Kidney glomerular epithelial cell (primary cell): ENCODE results near the gene KRTAP5-1.
"Not testable (repeated sequence)": the region's sequence is repeated elsewhere in the genome, so short reads cannot be mapped to it uniquely, and the experiment has no call there.

Experiments used
- DNase-seq: peaks from one replicate; lab custom pipeline; 2025; lab: John Stamatoyannopoulos, UW

KRTAP5-1 gene

DNA sequence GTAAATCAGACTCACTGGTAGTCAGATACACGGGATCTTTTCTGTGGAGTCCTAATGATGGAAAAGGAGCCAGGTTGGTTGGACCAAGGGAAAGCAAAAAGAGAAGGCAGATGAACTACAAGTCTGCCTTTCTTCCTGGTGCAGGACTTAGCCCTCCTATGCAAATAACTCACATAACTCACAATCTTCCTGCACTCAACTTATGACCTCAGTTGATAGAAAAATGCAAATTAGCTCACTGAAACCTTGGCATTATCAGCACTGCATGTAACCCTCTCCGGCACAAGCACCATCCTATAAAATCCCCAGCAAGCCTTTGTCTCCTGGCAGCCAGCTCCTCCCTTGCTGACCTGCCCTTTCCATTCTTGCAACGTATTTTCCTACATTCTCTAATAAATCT lies 16.6 kb upstream of the KRTAP5-1 start:
- not testable (repeated sequence) for DNase-seq

DNA sequence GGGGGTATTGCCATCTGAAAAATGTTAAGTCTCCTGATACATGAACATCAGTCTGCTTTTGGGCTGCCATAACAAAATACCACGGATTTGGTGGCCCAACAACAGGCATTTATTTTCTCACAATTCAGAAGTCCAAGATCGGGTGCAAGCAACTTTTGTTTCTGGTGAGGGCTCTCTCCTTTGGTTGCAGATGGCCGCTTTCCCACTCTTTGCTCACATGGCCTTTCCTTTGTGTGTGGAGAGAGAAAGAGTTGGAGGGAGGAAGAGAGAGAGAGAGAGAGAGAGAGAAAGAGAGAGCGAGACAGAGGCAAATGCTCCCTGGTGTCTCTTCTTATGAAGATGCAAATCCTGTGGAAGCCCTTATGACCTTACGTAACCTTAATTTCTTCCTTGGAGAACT lies 15.5 kb upstream of the KRTAP5-1 start:
- no peak for DNase-seq

DNA sequence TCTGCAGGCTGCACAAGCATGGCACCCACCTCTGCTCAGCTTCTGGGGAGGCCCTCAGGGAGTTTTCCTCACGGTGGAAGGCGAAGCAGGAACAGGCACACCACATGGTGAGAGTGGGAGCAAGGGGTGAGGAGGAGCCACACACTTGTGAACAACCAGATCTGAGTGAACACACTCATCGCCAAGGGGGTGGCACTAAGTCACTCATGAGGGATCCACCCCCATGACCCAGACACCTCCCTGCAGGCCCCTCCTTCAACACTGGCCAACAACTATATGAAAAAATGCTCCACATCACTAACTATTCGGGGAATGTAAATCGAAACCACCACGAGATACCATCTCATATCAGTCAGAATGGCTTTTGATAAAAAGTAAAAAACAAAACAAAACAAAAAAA lies 13.7 kb upstream of the KRTAP5-1 start:
- DNase-seq = no peak

DNA sequence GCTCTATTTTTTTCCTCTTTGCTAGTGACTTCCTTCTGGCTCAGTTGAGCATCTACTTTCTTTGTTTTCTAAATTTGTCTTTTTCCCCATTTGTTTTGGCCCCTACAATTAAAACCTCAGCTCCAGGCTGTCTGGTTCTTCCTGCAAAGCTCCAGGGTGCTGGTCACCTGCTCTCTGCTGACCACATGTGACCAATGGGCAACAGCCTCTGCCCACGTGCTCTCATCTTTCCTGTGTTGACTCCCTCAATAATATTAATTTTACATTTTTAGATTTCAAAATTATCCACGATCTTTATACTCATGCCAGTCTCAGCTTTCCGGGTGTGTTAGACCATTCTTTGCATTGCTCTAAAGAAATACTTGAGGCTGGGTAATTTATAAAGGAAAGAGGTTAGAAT lies 13.3 kb upstream of the KRTAP5-1 start:
- DNase-seq = not testable (repeated sequence)

GRCh38 chr11:1597994-1598380 lies 12.9 kb upstream of the KRTAP5-1 start, which contains the start of gene KRTAP5-2:
TSS of gene KRTAP5-2 (minus strand) at chr11:1598294. CDS start at chr11:1598250, 44 bp downstream.
- DNase-seq = no peak

- DNase-seq = no peak
Measured at GRCh38 chr11:1597331-1597993, 12.4 kb upstream of the KRTAP5-1 start.

GRCh38 chr11:1596576-1597121 lies 11.6 kb upstream of the KRTAP5-1 start:
- DNase-seq = not testable (repeated sequence)

- DNase-seq = not testable (repeated sequence)
Measured at GRCh38 chr11:1595994-1596575, 11.0 kb upstream of the KRTAP5-1 start.

DNA sequence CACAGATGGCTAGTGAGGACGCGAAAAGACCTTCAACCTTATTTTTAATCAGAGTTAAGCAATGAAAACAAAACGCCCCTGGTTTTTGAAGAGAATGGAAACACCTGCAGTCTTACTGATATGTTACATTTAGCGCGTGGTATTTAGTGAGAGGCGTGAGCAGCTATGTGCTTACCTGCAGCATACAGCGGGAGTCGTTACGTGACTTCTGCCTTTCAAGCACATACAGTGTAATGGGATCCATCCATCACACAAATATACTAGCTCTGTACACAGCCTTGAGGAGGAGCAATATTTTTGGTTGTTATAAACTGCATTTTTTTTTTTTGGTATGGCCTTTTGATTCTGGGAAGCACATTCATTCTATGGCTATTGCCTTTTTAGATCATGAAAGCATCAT lies 7.5 kb upstream of the KRTAP5-1 start:
- DNase-seq = no peak

DNA sequence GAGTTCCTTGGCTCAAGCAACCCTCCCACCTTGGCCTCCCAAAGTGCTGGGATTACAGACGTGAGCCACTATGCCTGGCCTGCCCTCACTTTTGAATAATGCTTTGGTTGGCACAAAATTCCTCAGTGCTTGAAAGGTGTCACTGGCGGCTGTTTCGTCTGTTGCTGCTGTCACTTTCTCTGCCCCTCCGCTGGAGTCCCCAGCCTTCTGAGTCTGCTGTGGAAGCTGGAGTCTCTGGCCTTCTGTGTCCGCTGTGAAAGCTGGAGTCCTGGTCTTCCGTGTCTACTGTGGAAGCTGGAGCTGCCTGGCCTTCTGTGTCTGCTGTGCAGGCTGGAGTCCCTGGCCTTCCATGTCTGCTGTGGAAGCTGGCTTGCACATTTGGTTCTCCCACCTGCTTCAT lies 4.9 kb upstream of the KRTAP5-1 start:
- DNase-seq = no peak

DNA sequence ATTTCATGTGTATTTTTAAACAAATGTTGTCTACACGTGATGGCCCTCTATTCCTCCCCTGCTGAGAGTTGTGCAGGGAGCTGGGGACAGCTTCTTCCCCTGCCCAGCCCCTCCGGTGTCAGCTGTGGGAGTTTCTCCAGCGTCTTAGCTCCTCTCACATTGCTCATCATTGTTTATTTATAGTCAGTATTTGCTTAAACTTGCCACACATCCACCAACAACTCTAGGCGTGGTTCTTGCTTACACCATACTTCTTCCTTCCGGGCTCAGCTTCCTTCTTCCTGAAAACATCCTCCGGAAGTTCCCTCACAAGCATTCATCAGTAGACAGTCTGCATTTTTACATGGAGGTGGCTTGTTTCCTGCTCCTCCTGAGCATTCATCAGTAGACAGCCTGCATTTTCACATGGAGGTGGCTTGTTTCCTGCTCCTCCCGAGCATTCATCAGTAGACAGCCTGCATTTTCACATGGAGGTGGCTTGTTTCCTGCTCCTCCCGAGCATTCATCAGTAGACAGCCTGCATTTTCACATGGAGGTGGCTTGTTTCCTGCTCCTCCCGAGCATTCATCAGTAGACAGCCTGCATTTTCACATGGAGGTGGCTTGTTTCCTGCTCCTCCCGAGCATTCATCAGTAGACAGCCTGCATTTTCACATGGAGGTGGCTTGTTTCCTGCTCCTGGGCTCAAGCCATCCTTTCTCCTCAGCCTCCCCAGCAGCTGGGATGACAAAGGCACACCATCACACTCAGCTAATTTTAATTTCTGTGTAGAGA lies 4.3 kb upstream of the KRTAP5-1 start:
- DNase-seq = not testable (repeated sequence)

- DNase-seq = no peak
Measured at GRCh38 chr11:1586699-1587098, 1.6 kb upstream of the KRTAP5-1 start.

DNA sequence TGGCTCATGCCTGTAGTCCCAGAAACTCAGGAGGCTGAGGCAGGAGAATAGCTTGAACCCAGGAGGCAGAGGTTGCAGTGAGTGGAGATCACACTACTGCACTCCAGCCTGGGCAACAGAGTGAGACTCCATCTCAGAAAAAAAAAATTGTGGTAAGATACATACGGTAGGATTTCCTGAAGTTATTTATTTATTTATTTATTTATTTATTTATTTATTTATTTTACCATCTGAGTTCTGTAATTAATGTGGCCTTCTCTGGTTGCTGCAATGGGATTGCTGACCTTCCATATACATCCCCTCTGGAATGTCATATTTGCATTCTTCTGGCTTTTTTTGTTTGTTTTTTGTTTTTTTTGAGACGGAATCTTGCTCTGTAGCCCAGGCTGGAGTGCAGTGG lies 2.2 kb downstream of the KRTAP5-1 start:
- DNase-seq = not testable (repeated sequence)

GRCh38 chr11:1581976-1582375 lies 3.1 kb downstream of the KRTAP5-1 start:
- DNase-seq = no peak

DNA sequence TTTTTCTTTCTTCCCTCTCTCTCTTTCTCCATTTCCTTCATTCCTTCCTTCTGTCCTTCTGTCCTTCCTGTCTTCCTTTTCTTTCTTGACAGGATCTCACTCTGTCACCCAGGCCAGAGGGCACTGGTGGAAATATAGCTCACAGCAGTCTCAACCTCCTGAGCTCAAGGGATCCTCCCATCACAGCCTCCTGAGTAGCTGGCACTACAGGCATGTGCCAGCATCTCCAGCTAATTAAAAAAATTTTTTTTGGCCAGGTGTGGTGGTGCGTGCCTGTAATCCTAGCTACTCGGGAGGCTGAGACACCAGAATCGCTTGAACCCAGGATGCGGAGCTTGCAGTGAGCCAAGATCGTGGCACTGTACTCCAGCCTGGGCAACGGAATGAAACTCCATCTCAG lies 8.3 kb downstream of the KRTAP5-1 start:
- DNase-seq = no peak

- not testable (repeated sequence) for DNase-seq
Measured at GRCh38 chr11:1575756-1576155, 9.3 kb downstream of the KRTAP5-1 start.

DNA sequence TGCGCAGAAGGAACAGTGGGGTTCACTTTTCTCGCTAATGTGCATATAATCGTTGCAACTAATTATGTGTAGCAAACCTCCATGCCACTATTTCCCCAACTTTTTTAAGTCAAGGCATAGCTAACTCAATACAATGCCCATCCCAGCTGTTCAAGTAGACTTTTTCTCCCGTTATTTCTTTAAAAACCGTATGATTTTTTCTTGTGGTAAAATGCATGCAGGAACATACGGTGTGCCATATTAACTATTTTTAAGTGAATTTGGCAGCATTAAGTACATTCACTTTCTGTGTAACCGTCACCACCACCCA lies 10.2 kb downstream of the KRTAP5-1 start:
- no peak for DNase-seq

DNA sequence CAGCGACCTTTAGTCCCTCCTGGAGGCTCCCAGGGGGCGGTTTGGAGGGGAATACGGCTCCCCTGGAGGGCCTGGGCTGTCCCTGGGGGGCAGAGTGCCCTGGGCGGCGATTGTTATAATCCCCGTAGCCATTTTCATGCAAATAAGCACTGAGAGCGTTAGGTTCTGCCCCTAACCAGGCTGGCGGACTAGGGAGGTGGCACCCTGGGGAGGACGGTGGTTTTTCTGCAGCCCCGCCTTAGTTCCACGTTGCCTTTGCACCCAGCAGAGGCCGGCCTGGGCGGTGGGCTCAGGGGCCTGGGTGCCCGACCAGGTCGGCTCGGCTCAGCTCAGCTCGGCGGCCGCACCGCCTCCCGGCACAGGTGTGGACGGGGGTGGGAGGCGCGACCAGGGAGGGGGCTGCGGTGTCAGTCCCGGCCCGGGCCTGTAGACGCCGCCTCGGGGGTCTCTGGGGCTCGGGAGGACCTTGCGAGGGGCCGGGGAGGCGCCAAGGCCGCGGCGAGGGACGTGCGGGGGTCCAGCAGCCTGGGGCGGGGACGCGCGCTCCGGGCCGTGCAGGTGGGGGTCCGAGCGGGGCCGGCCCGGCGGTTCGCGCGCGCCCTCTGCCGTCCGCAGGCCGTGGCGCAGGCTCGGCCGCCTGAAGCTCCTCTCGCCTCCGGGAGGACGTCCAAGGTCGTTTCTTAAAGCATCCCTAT lies 10.7 kb downstream of the KRTAP5-1 start:
- DNase-seq = peak; percentile 4

GRCh38 chr11:1573903-1574237 lies 11.2 kb downstream of the KRTAP5-1 start:
- DNase-seq = no peak

DNA sequence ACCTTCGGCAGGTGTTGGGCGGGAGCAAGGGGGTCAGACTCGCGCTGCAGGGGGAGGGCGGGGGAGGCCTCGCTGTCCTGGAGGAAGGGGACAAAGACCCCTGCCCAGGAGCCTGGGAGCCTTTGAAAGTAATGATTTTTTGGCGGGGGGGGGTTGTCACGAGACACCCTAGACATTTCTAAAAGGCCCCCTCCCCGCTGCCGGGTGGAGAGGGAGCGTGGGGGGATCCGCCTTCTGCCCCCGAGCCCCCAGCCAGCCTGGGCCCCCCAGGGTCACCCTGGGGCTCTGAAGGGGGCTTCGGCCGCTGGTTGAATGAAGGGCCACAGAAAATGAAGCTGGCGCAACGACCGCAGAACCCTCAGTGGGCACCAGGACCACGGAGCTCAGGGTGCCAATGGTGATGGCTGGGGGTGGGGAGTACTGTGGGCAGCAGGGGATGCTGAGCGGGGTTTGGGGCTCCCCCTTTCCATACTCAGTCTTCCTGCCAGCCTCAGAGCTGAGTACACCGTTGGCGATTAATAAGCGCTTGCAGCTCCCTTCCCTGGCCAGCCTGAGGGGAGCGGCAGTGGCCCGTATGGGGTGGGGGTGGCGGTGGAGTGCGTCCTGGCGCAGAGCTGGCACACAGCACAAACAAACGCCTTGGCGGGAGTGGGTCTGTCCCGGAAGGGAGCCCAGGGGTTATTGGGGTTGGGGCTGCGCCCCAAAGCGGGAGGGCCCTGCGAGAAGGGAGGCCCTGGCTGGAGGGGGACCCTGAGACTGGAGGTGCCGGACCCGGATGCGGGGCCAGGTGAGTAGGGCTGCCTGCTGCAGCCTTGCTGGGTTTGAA lies 11.8 kb downstream of the KRTAP5-1 start:
- no peak for DNase-seq

GRCh38 chr11:1572197-1573076 lies 12.6 kb downstream of the KRTAP5-1 start, which contains the start of gene DUSP8:
TSS of gene DUSP8 (minus strand) at chr11:1572271. CDS start at chr11:1565826, 6,445 bp downstream.
- peak; percentile 87 for DNase-seq
